T-helper 17 cell (primary cell): ENCODE data around the gene WDFY2. TPM values are rescaled to one million over a fixed set of nuclear protein-coding genes. Genes with fewer than 3 reads are reported as not detected.

Experiments
- ATAC-seq: fragments of 150-1000 bp; cut with Tn5 transposase; 2 replicates; pipeline ENCODE4 v1.10.0; 2021; ENCODE audit warnings: mild to moderate bottlenecking, moderate library complexity
- DNase-seq, 3 donors: peaks; one replicate each; pipeline versions ENCODE4 v3.0.0 to v3.0.0-alpha.2; 2020 to 2021
- H3K9me3 ChIP-seq: one replicate; pipeline ENCODE4 v1.7.0; 2013; ENCODE audit warnings: low read length, mild to moderate bottlenecking; ENCODE audit not compliant: control insufficient read depth, poor library complexity, severe bottlenecking
- H3K27ac Mint-ChIP-seq: one replicate; pipeline ENCODE4 v1.8.0; 2022; ENCODE audit warnings: mild to moderate bottlenecking, moderate library complexity, mixed read lengths
- H3K27me3 Mint-ChIP-seq: one replicate; pipeline ENCODE4 v1.8.0; 2022; ENCODE audit warnings: mixed read lengths
- H3K36me3 Mint-ChIP-seq: one replicate; pipeline ENCODE4 v1.8.0; 2022; ENCODE audit warnings: low read depth, mixed read lengths
- H3K4me1 Mint-ChIP-seq: one replicate; pipeline ENCODE4 v1.8.0; 2022; ENCODE audit warnings: mild to moderate bottlenecking, mixed read lengths
- H3K4me3 Mint-ChIP-seq: one replicate; pipeline ENCODE4 v1.8.0; 2022; ENCODE audit warnings: mild to moderate bottlenecking, moderate library complexity, mixed read lengths
- total RNA-seq, 4 donors: library from RNA in 2 of 4; stranded (reverse) in 2 of 4; gene quantifications; one replicate each; pipeline ENCODE4 v1.2.3 and lab custom pipeline; 2022 to 2026

Gene WDFY2
- total RNA-seq, 2 donors from 2014 or later = 41.5 to 52.2 TPM

- H3K4me3 Mint-ChIP-seq = no peak overlapping the region
- DNase-seq (no peak), ATAC-seq (no peak)
- no peaks in the 10 kb centered on the region for H3K27me3 Mint-ChIP-seq
- H3K9me3 ChIP-seq = no peaks in the 10 kb centered on the region
- H3K27ac Mint-ChIP-seq = no peak overlapping the region
- H3K4me1 Mint-ChIP-seq = peaks cover 8% of the 10 kb centered on the region
- peaks cover 7% of the 10 kb centered on the region for H3K36me3 Mint-ChIP-seq
These were observed 144.7 kb downstream of the WDFY2 start for GRCh38 chr13:51728972-51729371.

DNA sequence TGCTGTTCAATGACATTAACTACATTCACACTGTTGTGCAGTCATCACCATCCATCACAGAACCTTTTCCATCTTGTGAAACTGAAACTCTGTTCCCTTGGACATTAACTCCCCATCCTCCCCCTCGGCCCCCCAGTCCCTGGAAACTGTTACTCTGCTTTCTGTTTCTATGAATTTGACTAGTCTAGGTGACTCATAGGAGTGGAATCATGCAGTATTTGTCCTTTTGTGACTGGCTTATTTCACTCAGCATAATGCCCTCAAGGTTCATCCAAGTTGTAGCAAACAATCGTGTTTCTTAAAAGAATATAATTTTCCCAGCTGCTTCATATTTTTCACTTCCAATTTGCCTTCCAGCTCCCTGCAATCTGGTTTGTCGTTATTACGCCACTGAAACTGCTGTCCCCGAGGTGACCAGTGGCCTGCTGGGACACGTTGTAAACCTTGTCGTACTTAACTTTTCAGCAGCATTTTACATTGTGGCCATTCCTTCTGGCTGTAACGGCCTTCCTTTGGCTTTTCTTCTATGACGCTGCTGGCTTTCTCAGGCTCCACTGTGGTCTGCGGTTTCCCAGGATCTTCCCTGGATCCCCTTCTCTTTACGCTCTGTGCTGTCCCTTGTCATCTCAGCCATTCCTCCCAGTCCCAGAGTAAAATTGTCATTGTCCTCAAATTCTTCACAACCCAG is 145.7 kb downstream of the WDFY2 start:
- H3K9me3 ChIP-seq = no peaks in the 10 kb centered on the region
- peaks cover 7% of the 10 kb centered on the region for H3K36me3 Mint-ChIP-seq
- H3K4me3 Mint-ChIP-seq = no peak overlapping the region
- no peak for ATAC-seq
- no peaks in the 10 kb centered on the region for H3K27me3 Mint-ChIP-seq
- no peak for DNase-seq
- H3K4me1 Mint-ChIP-seq = peaks cover 8% of the 10 kb centered on the region
- H3K27ac Mint-ChIP-seq = no peak overlapping the region

GRCh38 chr13:51730927-51731326 is 146.7 kb downstream of the WDFY2 start:
- no peaks in the 10 kb centered on the region for H3K9me3 ChIP-seq
- Mint-ChIP-seq H3K4me3 (no peak overlapping the region), H3K4me1 (peaks cover 8% of the 10 kb centered on the region), H3K27me3 (no peaks in the 10 kb centered on the region), H3K36me3 (peaks cover 9% of the 10 kb centered on the region), H3K27ac (no peak overlapping the region)
- ATAC-seq (no peak), DNase-seq (no peak)

- Mint-ChIP-seq H3K4me1 (peaks cover 11% of the 10 kb centered on the region), H3K27me3 (no peaks in the 10 kb centered on the region), H3K27ac (no peak overlapping the region), H3K4me3 (no peak overlapping the region), H3K36me3 (peaks cover 9% of the 10 kb centered on the region)
- DNase-seq = no peak
- no peaks in the 10 kb centered on the region for H3K9me3 ChIP-seq
- no peak for ATAC-seq
These were observed 147.5 kb downstream of the WDFY2 start for GRCh38 chr13:51731759-51732158.

DNA sequence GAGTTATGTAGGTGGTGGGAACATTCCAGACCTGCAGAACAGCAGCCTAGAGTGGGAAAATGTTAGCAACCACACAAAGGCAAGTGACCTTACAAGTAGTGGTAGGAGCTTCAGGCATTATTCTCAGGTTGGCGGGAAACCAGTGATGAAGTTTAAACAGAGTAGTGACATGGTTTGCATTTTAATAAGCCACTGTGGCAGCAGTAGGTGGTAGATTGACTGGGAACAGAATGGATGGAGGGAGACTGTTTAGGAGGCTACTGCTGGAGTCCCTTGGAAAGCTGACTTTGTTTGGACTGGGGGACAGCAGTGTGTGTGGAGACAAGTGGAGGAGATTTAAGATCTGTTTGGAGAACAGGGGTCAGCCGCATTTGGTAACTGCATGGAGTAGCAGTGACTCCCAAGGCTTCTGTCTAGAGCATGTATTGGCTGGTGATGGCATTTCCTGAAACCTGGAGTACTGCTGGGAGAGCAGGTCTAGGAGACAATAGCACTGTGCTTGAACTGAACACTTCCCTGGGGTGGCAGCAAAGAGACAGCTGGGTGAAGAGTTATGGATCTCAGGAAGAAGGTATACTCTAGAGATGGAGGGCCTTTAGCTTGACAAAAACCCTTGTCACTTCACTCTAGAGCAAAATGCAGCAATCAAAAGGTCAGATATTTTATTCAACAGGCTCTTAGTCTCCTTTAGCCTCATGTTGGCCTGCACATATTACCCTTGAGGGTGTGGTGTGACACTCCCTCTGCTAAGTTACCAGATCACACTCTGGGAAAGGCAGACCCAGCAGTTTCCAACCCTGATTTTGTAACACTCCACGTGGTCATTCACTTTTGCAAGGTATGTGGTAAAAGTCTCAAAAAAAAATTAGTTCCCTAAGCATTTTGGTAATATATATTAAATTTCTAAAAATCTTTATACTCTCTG is 149.4 kb downstream of the WDFY2 start:
- Mint-ChIP-seq H3K4me3 (no peak overlapping the region), H3K36me3 (peaks cover 7% of the 10 kb centered on the region), H3K27ac (peak overlapping the region; percentile 51), H3K4me1 (peaks cover 14% of the 10 kb centered on the region), H3K27me3 (no peaks in the 10 kb centered on the region)
- ATAC-seq (no peak), DNase-seq (no peak)
- no peaks in the 10 kb centered on the region for H3K9me3 ChIP-seq

GRCh38 chr13:51734786-51735185 is 150.5 kb downstream of the WDFY2 start:
- Mint-ChIP-seq H3K36me3 (peaks cover 7% of the 10 kb centered on the region), H3K4me1 (peaks cover 14% of the 10 kb centered on the region), H3K27ac (no peak overlapping the region), H3K27me3 (no peaks in the 10 kb centered on the region), H3K4me3 (no peak overlapping the region)
- no peaks in the 10 kb centered on the region for H3K9me3 ChIP-seq
- ATAC-seq (no peak), DNase-seq (no peak)

DNA sequence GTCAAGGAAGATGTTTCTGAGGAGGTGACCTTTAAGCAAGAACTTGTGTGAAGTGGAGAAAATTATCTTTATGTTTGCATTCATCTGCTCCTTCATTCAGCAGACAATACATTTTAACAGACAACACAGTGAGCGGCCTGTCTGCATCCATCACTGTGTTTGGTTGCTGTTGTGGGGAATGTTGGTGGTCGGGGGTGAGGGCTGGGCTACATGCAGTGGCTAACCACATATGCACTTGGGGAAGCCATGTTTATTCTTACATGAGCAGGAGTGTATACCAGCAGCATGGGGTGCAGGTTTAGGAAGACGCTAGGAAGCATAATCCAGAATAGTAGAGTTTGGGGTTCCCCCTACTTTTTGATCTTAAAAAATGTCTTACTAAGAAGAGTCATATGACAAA is 153.3 kb downstream of the WDFY2 start:
- ATAC-seq = no peak
- peaks cover 10% of the 10 kb centered on the region for H3K4me1 Mint-ChIP-seq
- H3K4me3 Mint-ChIP-seq = no peak overlapping the region
- no peak overlapping the region for H3K27ac Mint-ChIP-seq
- no peaks in the 10 kb centered on the region for H3K27me3 Mint-ChIP-seq
- H3K36me3 Mint-ChIP-seq = peaks cover 9% of the 10 kb centered on the region
- H3K9me3 ChIP-seq = no peaks in the 10 kb centered on the region
- no peak for DNase-seq

DNA sequence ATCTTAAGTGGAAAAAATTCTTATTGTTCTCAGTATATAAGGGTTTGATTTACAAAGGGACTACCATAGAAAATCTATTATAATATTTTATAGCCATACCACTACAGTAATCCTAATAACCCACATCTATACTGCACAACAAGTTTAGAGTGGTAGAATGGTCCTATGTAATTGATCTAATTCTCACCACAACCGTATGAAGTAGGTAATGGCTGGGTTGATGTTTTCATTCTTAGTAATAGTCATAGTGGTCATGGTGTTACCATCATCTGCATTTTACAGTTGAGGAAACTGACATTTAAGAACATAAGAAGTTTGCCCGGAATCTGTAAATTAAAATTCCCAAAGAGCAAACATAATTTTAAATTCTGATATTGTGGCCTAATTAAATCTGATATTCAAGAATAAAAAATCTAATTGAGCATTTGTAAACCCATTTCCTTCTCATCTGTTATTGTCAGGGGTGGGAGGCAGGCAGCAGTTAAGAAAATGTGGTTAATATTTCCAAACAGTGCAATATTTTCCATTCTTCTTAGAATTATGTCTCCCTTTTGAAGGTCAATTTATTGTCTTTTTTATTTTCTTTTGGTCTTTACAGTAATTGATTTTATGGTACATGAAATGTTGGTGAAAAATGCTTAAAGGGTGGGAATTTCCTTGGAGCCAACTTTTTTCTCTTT is 154.1 kb downstream of the WDFY2 start:
- H3K27ac Mint-ChIP-seq = peak overlapping the region; percentile 60
- ATAC-seq (no peak), DNase-seq (no peak)
- H3K36me3 Mint-ChIP-seq = peaks cover 8% of the 10 kb centered on the region
- no peak overlapping the region for H3K4me3 Mint-ChIP-seq
- no peaks in the 10 kb centered on the region for H3K27me3 Mint-ChIP-seq
- H3K9me3 ChIP-seq = no peaks in the 10 kb centered on the region
- H3K4me1 Mint-ChIP-seq = peaks cover 9% of the 10 kb centered on the region

GRCh38 chr13:51739027-51739764 is 154.9 kb downstream of the WDFY2 start:
- Mint-ChIP-seq H3K27me3 (no peaks in the 10 kb centered on the region), H3K4me3 (no peak overlapping the region), H3K36me3 (peaks cover 4% of the 10 kb centered on the region), H3K27ac (peak overlapping the region; percentile 60), H3K4me1 (peaks cover 5% of the 10 kb centered on the region)
- DNase-seq (no peak), ATAC-seq (no peak)
- no peaks in the 10 kb centered on the region for H3K9me3 ChIP-seq

DNA sequence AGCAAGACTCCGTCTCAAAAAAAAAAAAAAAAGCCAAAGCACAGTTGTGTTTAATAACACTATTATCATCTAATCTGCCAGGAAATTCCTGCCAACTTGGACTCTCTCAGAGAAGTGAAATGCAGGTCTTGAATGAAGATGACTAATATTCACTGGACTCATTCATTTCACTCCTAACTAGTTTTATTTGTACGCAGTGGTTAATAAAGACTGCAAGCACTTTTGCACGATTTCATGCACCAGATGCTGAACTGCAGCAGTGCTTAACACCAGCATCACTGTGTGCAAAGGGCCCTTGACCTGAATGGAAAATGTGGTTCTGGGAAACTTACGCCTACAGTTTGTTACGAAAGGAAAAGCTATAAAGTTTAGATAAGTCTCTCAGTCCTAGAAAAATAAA is 156.4 kb downstream of the WDFY2 start:
- Mint-ChIP-seq H3K27ac (no peak overlapping the region), H3K4me3 (no peak overlapping the region), H3K27me3 (no peaks in the 10 kb centered on the region), H3K36me3 (peaks cover 4% of the 10 kb centered on the region), H3K4me1 (peaks cover 5% of the 10 kb centered on the region)
- DNase-seq (no peak), ATAC-seq (no peak)
- no peaks in the 10 kb centered on the region for H3K9me3 ChIP-seq

DNA sequence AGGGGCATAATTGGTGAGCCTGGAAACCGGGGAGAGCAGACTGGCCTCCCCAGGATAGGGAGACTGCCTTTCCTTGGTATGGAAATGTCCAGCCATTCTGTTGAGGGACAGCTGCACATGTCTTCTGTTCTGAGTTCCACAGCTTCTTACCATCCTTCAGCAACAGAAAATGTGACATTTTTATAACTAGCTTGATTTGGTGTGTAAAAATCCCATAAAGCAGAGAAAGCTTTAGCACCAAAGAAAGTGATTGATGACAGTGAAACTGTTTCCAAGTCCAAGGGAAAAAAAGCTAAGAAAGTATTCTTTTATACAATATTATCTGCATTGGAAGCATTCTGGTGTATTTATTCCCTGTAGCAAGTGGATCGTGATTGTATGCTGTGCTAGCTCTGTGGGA is 157.8 kb downstream of the WDFY2 start:
- Mint-ChIP-seq H3K4me1 (peaks cover 3% of the 10 kb centered on the region), H3K4me3 (no peak overlapping the region), H3K27me3 (no peaks in the 10 kb centered on the region), H3K36me3 (peaks cover 2% of the 10 kb centered on the region), H3K27ac (no peak overlapping the region)
- DNase-seq = no peak
- H3K9me3 ChIP-seq = no peaks in the 10 kb centered on the region
- no peak for ATAC-seq

GRCh38 chr13:51742611-51743010 is 158.3 kb downstream of the WDFY2 start:
- peak overlapping the region; percentile 57 for H3K27ac Mint-ChIP-seq
- H3K27me3 Mint-ChIP-seq = no peaks in the 10 kb centered on the region
- no peak overlapping the region for H3K4me3 Mint-ChIP-seq
- ATAC-seq (no peak), DNase-seq (no peak)
- peaks cover 3% of the 10 kb centered on the region for H3K9me3 ChIP-seq
- H3K4me1 Mint-ChIP-seq = peaks cover 2% of the 10 kb centered on the region
- H3K36me3 Mint-ChIP-seq = peaks cover 2% of the 10 kb centered on the region

DNA sequence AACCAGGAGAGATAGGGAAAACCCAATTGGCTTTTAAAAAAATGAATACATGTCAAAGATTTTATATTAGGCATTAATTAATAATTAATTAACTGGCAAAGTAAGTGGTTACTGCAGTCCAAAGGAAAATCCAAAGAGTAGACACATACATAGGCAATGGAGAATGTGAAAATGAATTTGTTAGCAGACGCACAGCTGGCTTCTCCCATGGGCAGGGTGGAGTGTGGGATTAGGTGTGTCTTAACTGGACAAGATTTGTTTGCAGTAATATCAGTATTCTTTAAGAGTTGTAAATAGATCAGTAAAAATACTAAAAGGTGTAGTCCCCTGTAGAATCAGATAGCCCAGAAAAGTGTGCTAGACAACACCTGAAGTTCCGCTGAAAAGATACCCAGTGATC is 161.0 kb downstream of the WDFY2 start:
- H3K4me3 Mint-ChIP-seq = no peak overlapping the region
- peaks cover 7% of the 10 kb centered on the region for H3K36me3 Mint-ChIP-seq
- ATAC-seq (no peak), DNase-seq (no peak)
- no peak overlapping the region for H3K27ac Mint-ChIP-seq
- H3K4me1 Mint-ChIP-seq = peaks cover 2% of the 10 kb centered on the region
- peaks cover 8% of the 10 kb centered on the region for H3K9me3 ChIP-seq
- H3K27me3 Mint-ChIP-seq = no peaks in the 10 kb centered on the region
